Nucleus accumbens (tissue), 56 donors: Measurements from ENCODE around the gene PFDN6.
"Not testable (repeated sequence)": the region's sequence is repeated elsewhere in the genome, so short reads cannot be mapped to it uniquely, and the experiment has no call there.

ENCODE experiments used
- DNase-seq, 56 donors: peaks; one replicate each; lab custom pipeline; 2025; lab: John Stamatoyannopoulos, UW

The PFDN6 gene

DNA sequence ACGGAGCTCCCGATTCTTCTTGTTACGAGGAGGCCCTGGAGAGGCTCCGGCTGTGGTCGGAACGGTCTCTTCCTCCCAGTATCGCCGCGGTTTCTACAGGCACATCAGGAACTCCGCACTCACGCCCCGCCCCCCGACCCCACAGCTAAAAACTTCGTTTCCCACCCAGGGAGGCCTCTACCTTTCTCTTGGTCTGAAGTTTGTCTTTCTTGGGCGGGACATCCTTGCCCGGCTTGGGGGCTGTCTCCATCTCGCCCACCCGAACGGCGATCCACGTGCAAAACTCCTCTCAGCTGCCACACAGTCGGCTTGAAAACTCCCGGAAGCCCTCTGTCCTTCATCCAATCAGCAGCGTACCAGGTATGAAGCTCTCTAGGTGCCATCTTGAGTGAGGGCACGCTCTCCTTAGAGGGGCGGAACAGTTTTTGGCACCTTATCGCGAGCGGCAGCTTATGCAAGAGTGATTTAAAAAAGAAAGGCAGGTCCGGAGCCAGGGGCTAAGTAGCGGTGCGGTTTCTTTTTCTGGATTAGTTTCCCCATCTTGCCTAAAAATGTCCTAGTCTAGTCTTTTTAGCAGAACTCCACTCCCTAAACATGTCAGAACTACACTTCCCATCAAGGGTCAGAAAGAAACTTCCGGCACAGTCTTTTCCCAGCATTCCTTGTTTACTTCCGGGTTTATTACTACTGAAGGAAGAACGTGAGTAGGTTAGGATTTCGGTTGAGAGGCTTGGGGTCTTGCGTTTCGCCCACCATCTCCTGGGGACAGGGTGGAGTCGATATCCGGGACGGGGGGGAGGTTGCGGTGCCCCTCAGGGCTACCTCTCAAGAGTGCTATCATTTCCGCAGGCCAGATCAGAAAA lies at the start of gene PFDN6, which contains the start of gene WDR46:
PFDN6 (plus strand) TSS at position 681 of the 863 bp plus-strand sequence. CDS start 256 bp downstream, outside the sequence.
WDR46 (minus strand) TSS at position 319 of the 863 bp plus-strand sequence; CDS start at position 250, 69 bp downstream.
- peak; percentile 43 to 97 (median 86) for DNase-seq

DNA sequence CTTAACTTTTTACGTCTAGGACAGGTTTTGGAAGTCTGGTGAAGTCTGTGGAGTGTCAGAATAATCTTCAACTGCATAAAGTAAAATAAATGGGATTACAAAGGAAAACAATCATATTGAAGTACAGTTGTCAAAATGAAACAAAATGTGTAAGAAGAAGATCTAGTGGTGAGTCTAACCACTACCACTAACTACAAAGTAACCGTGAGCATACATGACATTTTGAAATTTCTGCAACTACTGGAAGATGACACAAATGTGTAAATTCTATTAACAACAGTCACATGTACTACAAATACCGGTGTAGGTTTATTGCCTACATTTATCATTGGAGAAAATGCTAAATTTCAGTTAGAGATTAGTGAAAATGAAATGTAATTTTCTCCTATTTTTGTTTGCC lies 47.4 kb upstream of the PFDN6 start:
- DNase-seq = no peak

DNA sequence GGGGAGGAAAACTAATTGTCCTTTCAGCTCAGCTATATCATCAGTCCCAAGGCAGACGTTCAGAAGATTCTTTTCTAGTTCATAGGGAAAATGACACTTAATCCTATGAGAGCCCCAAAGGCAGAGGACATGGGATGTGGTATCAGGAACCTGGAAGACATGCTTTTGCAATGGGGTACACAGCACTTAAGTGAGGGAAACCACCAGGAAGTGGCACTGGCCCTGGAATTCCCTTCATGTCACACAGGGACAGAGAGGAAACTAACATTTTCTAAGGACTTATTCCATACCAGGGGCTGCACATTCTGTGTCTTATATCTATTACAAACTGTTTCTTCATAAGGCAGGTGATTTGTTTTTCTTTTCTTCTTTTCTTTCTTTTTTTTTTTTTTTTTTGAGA lies 45.9 kb upstream of the PFDN6 start:
- no peak for DNase-seq

DNA sequence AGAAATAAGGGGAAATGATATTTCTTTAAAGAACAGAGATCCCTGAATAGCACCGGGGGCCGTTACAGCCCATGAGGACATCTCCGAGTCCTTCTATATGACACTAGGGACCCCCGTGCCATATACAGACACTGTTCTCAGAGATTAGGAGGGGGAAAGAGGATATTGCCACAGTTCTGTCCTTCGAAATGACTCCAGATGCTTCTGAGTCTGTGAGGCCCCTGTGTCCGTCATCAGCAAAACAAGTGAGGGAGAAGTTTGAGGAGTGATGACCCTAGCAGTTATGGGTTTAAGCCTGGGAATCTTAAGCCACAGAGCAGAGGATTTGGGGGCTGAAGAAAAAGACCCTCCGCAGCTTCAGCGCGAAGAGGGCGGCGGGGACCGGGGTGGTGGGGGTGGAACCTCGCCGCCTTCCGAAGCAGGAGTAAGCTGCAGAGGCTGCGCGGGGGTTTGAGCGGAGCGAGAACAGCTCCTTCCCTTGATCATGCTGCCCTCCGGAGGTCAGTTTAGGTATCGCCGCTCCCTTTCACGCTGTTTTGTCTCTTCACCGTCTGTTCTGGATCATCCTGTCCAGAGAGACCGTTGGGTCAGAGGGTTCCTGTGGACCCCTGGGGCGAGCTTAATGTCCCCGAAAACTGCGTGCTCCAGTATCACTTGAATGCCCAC lies 41.3 kb upstream of the PFDN6 start:
- DNase-seq = peak in 54 of 56 donors; percentile 21 to 93 (median 76)

DNA sequence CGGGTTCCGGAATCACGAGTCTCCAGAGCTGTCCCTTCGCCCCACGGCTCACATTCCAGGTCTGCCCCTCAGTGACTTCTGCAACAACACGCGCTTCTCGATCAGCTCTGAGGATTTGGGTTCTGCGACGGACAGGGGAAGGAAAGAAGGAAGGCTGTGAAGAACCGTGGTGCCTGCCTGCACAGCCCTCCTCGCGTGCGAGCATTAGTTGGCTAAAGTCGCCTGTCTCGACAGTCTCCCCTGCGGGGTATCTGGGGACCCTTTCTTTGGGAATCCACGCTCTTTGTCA lies 40.8 kb upstream of the PFDN6 start:
- peak in 5 of 56 donors; percentile 57 to 82 (median 73) for DNase-seq

DNA sequence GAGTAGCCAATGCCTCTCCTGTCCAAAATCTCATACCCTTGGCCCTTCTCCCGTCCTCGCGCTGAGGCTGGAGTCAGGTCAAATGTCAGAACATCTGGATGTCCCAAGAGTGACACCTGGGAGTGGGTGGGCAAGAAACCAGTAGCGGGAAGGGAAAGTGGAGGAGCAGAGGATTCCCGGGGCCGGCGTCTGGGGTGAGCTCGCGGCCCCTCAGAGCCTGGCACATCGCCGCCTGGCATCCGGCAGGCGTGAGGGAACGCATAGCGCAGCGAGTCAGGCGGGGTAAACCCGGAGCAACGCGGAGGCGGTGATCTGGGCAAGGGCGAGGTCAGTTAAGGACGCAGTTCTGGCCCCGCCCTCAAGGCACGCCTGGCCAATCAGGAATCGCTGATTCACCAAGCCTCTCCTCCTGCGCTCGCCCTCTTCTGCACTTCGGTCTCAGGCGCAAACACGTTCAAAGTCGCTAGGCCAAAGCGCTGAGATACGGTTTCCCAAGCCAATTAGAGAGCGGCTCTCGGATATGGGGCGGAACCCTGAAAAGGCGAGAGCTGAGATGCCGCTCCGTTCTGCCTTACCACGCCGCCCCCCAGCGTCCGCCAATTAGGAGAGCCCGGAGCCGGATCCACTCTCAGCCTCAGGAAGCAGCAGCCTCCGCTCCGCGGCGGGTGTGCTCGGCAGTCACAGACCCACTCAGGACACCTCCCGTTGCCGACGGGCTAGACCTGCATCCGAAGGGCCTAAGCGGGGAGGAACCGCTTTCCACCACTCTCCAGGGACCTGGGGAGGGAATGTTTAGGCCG lies 40.3 kb upstream of the PFDN6 start:
- DNase-seq = peak; percentile 72 to 99 (median 96)

DNA sequence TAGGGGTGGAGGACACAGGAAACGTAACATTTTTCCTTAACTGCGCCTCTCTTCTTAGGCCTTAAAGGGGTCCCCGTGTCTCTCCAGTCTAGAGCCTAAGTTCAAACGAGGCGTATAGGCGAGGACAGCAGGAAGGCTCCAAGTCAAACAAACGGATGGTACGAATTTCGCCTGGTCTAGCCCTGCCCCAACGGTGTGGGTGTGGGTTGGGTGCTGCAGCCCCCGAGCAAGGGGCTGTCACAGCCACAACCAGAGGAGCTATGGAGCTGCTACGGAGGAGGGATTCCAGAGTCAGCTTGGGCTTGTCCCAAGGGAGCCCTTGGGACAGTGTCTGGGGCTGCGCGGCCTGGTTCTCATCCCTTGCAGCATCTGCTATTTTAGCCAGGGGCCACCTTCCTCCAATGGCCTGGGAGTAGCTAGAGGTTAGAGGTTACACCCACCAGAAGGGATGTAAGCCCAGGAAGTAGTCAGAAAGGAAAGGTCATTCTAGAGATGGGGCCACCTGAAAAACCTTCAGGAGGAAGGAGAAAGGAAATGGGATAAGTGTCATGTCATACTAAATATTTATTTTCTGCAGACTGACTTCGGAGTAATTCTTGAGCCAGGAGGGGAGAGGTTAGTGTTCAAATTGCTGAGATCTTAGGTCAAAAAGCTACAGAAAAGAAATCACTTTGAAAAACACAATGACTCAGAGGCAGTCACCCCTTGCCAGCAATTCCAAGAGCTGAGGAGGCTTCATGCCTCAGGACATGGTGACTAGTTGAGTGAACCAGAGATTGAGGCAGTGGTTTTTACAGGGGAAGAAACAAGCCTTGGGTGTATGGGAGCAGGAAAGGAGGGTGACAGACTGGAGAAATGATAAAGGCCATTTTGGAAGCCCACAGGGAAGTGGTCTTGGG lies 39.4 kb upstream of the PFDN6 start:
- DNase-seq = peak in 2 of 56 donors; percentile 23 to 40

DNA sequence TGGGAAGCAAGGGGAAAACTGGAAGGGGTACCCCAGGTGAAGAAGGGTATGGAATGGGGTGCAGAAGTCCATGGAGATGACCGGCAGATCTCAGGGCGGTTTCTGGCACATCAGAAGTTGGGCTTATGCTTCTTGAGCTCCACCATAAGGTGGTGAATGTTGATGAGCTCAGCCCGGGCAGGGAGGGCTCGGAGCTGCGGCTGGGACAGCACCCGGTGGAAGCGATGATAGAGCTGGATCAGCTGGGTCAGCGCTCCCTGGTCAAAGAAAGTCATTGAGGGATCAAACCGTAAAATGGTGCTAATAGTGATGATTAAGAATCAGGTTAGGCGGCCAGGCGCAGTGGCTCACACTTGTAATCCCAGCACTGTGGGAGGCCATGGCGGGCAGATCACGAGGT lies 38.7 kb upstream of the PFDN6 start:
- no peak for DNase-seq

DNA sequence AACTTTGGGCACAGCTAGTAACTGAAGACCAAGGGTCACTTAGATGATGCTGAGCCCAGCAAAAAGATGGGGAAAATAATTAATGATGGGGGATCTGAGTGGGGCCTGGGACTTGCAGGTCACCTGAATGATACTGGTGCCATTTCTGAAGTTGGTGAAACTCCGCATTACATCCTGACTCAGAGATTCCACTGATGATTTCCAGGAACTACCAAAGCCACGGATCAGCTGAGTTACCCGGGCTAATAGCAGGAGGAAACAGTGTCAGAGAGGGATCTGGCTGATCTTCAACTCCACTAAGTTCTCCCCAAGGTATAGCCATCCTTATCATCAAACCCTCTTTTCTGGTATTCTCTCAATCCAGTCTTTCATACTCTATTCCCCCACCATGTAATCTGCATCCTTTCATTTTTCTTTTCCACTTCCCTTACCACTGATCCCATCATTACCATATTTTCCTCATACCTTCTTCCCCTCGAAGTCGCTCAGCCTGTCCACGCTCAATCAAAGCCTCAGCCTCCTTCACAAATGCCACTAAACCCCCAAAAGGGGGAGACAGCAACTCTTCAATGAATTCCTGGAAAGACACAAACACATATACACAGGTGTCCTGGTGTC lies 37.9 kb upstream of the PFDN6 start:
- no peak for DNase-seq

DNA sequence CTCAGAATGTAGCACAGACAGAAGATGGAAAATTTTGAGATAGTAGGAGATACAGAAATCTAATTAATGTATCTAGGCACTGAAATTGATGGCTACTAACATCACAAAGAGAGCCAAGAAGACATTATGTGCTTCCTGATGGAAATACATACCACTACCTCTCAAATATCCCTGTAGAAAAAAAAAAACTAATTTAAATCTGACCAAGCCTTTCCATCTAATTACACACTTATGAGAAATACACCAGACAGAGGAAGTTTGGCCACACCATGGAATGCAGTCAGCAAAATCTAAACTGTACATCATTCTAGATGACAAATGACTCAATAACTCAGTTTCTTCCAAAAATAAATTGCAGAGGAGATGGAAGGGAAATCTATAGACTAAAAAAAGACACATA lies 36.6 kb upstream of the PFDN6 start:
- no peak for DNase-seq

DNA sequence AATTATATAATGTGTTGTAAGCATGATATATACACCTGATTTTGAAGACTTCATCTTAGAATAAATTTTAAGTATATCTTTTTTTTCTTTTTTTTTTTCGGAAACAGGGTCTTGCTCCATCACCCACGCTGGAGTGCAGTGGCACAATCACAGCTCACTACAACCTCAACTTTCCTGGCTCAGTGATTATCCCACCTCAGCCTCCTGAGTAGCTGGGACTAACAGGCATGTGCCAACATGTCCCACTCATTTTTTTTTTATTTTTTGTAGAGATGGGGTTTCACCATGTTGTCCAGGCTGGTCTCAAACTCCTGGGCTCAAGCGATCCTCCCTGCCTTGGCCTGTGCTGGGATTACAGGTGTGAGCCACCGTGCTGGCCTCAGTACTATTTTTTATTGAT lies 34.8 kb upstream of the PFDN6 start:
- no peak for DNase-seq

DNA sequence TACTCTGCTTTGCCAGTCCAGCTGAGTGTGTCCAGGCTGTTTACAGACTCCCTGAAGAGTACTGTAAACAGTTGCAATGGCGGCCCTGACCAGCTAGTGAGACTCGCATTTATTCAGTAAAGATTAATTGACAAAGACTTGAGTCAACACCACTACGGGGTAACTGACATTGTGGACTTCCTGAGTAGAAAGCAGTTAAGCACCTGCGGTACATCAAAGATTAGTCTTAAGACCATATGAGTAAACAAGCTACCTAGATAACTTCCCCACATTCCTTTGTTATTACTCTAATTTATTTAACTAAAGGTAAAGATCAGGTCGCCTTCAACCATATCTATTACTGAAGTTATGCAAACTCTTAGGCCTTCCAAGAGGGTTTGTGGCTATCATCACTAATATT lies 30.4 kb upstream of the PFDN6 start:
- DNase-seq = no peak

DNA sequence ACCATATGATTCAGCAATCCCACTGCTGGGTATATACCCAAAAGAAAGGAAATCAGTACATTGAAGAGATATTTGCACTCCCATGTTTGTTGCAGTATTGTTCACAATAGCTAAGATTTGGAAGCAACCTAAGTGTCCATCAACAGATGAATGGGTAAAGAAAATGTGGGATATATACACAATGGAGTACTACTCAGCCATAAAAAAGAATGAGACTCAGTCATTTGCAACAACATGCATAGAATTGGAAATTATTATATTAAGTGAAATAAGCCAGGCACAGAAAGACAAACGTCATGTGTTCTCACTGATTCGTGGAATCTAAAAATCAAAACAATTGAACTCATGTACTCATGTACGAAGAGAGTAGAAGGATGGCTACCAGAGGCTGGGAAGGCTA lies 26.9 kb upstream of the PFDN6 start:
- DNase-seq = not testable (repeated sequence)

DNA sequence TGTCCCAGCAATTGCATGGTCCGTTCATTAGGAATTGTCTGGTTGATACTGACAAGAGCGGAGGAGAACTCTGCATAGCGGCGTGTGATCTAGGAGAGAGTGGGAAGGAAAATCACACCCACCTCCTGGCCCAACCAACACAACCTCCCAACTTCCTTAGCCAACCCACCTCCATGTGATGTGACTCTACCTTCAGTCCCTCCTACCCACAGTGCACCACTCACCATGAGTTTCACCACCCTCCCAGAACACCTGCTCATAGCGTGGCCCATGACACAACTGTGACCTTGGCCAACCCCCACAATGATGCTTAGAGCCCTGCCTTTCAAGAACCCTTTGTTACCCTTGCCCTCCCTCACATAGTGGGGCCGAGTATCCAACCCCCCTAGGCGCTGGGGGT lies 25.4 kb upstream of the PFDN6 start:
- no peak for DNase-seq

DNA sequence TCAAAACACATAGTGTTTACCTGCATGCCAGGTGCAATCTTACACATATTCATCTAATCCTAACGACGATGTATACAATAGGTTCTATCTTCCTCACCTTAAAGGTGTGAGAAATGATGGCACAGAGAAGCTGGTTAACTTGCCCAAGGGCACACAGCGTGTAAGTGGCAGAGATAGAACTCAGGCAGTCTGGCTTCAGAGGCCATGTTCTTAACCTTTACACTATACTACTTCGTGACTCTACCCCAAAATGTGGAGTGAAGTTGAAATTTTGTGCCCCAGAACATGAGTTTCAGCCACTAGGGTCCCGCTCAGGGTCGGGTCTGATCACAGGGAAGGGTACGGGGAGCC lies 18.3 kb upstream of the PFDN6 start:
- no peak for DNase-seq

DNA sequence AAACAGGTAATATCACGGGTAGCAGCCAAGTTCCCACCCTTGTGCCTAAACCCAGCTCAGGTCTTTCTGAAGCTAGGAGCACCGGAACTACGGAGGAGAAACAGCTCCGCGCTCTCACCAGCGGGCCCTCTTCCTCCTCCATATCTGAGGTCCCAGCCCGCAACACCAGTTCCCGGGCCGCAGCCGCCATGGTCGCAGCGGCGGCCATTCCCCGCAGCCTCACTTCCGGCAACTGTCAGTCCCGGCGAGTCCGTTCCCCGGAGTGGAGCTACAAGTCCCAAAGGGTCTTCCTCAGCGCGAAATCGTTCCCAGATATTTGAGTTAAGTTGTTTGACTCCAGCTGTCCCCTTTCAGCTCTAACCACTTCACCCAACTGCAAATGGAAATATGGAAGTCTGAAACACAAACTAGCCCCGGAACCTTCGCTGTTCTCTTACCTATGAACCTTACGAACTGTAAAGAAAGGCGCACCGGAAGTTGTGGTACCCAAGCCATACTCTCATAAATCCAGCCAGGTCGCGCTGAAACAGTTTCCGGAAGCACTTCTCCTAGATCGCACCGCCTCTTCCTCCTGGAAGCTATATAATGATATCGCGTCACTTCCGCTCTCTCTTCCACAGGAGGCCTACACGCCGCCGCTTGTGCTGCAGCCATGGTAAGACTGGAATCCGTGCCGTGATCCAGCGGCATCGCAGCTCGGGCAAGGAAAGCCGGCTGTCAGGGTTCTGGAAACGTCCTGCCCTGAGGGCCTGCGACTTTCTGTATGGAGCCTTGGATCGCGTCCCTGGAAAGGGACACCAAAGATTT lies 17.7 kb upstream of the PFDN6 start, which contains the start of the genes RPS18 and VPS52:
RPS18 (plus strand) TSS at position 608 of the 807 bp plus-strand sequence; CDS start at position 653, 45 bp downstream.
VPS52 (minus strand) TSS at position 409 of the 807 bp plus-strand sequence; CDS start at position 208, 201 bp downstream.
- peak in 55 of 56 donors; percentile 72 to 98 (median 92) for DNase-seq

DNA sequence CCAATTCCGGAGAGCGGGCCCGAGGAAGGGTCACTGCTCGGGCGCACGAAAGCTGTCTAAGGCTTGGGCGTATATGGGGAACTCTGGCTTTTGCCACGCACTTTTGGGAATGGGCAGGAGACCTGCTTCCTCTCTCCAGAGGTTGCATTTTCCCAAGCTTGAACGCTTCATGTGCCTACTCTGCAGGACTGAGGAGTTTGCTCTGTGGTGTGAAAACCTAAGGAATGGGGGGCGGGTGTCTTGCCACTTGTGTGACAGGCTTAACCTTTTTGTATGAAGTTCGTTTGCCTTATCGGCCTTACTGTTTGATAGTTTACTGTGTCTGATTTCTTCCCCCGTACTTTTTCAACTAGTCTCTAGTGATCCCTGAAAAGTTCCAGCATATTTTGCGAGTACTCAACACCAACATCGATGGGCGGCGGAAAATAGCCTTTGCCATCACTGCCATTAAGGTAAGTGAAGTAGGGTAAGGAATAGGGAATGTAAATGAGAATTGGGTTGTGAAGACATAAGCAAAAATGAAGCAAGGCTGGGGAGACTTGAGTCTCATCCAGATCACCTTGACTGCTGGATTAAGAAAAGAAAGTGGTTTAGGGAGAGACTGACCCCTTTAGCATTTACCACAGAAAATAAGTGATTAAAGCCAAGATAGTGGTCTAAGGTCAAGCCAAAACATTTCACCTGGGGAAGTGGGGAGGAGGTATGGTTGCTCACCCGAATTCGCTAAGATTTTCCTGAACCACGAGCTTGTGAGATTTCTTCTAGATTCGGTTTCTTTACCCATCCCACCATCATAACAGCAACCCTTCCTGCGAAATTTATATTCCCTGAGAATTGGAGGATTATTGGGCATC lies 16.9 kb upstream of the PFDN6 start:
- DNase-seq = no peak
